ENCODE results near the gene DUXB.

GRCh38 chr16:75676909-75677308 lies 24.4 kb downstream of the DUXB start, which contains the start of gene CPHXL2:
- TF ChIP-seq, protein P1, sequence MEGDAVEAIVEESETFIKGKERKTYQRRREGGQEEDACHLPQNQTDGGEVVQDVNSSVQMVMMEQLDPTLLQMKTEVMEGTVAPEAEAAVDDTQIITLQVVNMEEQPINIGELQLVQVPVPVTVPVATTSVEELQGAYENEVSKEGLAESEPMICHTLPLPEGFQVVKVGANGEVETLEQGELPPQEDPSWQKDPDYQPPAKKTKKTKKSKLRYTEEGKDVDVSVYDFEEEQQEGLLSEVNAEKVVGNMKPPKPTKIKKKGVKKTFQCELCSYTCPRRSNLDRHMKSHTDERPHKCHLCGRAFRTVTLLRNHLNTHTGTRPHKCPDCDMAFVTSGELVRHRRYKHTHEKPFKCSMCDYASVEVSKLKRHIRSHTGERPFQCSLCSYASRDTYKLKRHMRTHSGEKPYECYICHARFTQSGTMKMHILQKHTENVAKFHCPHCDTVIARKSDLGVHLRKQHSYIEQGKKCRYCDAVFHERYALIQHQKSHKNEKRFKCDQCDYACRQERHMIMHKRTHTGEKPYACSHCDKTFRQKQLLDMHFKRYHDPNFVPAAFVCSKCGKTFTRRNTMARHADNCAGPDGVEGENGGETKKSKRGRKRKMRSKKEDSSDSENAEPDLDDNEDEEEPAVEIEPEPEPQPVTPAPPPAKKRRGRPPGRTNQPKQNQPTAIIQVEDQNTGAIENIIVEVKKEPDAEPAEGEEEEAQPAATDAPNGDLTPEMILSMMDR (tag by site-specific recombination; IDR thresholded peaks at IDR 0.05), result no peak
- TF ChIP-seq SETDB1 (IDR thresholded peaks at IDR 0.05; ENCODE audit: insufficient read length, low read length), result no peak
- TF ChIP-seq ZNF398 (tag by site-specific recombination; IDR thresholded peaks at IDR 0.05), result no peak
- TF ChIP-seq ZBTB17 (tag by site-specific recombination; IDR thresholded peaks at IDR 0.05), result no peak
- no peak for TF ChIP-seq ZNF184 (tag by site-specific recombination; IDR thresholded peaks at IDR 0.05)
- no peak for TF ChIP-seq ZNF354C (tag by site-specific recombination; IDR thresholded peaks at IDR 0.05; ENCODE audit: borderline replicate concordance, low read depth)
- TF ChIP-seq, protein P2, sequence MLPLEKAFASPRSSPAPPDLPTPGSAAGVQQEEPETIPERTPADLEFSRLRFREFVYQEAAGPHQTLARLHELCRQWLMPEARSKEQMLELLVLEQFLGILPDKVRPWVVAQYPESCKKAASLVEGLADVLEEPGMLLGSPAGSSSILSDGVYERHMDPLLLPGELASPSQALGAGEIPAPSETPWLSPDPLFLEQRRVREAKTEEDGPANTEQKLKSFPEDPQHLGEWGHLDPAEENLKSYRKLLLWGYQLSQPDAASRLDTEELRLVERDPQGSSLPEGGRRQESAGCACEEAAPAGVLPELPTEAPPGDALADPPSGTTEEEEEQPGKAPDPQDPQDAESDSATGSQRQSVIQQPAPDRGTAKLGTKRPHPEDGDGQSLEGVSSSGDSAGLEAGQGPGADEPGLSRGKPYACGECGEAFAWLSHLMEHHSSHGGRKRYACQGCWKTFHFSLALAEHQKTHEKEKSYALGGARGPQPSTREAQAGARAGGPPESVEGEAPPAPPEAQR (tag by site-specific recombination; IDR thresholded peaks at IDR 0.05), result no peak
- TF ChIP-seq ZNF274 (IDR thresholded peaks at IDR 0.05; ENCODE audit: low read length), result no peak
- TF ChIP-seq ZNF274 (tag by site-specific recombination; IDR thresholded peaks at IDR 0.05; ENCODE audit: borderline replicate concordance), result no peak
- no peak for TF ChIP-seq ZNF19 (tag by site-specific recombination; IDR thresholded peaks at IDR 0.05; ENCODE audit: low read depth)
- no peak for TF ChIP-seq ZNF214 (tag by site-specific recombination; IDR thresholded peaks at IDR 0.05; ENCODE audit: borderline replicate concordance)
- no peak for TF ChIP-seq ZNF121 (tag by site-specific recombination; IDR thresholded peaks at IDR 0.05)
- no peak for TF ChIP-seq ZNF138 (tag by site-specific recombination; IDR thresholded peaks at IDR 0.05; ENCODE audit: borderline replicate concordance)
- TF ChIP-seq, protein P3, sequence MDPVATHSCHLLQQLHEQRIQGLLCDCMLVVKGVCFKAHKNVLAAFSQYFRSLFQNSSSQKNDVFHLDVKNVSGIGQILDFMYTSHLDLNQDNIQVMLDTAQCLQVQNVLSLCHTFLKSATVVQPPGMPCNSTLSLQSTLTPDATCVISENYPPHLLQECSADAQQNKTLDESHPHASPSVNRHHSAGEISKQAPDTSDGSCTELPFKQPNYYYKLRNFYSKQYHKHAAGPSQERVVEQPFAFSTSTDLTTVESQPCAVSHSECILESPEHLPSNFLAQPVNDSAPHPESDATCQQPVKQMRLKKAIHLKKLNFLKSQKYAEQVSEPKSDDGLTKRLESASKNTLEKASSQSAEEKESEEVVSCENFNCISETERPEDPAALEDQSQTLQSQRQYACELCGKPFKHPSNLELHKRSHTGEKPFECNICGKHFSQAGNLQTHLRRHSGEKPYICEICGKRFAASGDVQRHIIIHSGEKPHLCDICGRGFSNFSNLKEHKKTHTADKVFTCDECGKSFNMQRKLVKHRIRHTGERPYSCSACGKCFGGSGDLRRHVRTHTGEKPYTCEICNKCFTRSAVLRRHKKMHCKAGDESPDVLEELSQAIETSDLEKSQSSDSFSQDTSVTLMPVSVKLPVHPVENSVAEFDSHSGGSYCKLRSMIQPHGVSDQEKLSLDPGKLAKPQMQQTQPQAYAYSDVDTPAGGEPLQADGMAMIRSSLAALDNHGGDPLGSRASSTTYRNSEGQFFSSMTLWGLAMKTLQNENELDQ (tag by site-specific recombination; IDR thresholded peaks at IDR 0.05; ENCODE audit: low read depth), result no peak
- TF ChIP-seq HOXA7 (CRISPR knock-in tag; IDR thresholded peaks at IDR 0.05; ENCODE audit: borderline replicate concordance), result no peak

Measured in HEK293 (cell line).